ENCODE measurements around the gene PARP11.
"Not testable (repeated sequence)": the region's sequence is repeated elsewhere in the genome, so short reads cannot be mapped to it uniquely, and the experiment has no call there.

Gene PARP11

DNA sequence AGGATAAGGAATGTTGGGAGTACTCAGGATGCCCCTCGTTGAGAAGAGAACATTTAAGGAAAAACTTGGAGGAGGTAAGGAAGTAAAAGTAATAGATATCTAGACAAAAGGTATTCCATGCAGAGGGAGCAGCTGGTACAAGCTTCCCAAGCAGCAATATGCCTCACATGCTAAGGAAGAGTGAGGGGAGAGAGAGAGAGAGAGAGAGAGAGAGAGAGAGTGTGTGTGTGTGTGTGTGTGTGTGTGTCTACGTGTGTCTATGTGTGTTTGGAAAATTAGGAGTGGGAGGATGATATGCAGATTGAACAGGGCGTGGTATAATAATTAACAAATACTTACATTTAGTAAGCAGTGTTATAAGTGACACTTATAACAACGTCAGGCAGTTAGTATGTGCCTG, 9.2 kb upstream of the PARP11 start:
- DNase-seq, result no peak

DNA sequence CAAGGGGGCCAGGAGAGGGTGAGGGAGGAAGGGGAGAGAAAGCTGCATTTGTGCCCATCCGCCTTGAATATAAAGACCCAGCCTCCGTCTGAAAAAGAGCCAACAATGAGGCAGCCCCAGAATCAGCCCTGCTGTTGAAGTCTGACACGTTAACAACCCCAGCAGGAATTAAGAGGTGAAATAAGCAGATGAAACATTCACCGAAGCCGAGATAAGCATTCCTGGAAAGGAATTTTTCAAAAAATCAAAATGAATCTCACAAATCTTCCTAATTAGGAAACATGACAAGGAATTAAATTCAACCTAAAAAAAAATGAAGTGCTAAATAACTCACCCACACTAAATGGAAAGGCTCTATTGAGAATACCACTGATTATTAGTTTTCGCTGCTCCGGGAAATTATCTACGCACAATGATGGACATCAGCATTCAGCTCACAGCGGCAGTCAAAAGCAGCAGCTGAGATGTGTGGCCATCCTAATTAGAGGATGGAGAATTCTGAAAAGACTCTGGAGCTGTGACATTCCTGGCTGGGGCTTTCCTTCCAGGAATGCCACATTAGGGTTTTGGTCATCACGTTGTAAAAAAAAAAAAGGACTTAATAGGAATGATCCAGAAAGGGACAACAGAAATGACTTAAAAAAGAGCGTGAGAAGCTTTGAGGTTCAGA, 8.2 kb upstream of the PARP11 start:
- DNase-seq, result no peak

DNA sequence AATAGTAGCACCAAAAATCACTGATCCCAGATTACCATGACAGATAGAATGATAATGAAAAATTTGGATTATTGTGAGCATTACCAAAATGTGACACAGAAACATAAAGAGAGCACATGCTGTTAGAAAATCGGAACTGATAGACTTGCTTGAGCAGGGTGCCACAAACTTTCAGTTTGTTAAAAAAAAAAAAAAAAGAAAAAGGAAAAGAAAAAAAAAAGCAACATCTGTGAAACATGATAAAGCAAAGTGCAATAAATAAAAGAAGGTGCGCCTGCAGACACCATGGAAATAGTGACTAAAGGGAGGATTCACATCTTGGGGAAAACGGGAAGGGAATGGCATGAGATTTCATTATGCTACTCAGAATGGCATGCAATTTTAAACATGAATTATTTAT, 6.6 kb upstream of the PARP11 start:
- no peak for DNase-seq

- no peak for DNase-seq
Measured at GRCh38 chr12:3871356-3871755, 1.8 kb downstream of the PARP11 start.

GRCh38 chr12:3869865-3870264, 3.3 kb downstream of the PARP11 start:
- DNase-seq, result no peak

DNA sequence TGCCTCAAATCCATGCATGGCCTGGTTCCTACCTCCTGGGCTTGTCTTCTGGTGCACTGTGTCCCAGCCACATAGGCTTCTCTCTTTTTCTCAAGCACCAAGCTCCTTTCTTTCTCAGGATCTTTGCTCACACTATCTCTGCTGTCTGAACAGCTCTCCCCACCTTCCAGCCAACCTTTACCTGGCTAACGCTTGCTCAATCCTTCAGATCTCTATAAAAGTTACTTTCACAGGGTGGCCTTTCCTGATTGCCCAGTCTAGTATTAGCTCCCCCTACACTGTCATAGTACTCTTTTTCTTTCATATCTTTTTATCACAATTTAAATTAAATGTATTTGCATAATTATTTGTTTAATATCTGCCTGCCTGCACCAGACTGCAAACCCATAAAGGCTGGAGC, 3.8 kb downstream of the PARP11 start:
- no peak for DNase-seq

DNA sequence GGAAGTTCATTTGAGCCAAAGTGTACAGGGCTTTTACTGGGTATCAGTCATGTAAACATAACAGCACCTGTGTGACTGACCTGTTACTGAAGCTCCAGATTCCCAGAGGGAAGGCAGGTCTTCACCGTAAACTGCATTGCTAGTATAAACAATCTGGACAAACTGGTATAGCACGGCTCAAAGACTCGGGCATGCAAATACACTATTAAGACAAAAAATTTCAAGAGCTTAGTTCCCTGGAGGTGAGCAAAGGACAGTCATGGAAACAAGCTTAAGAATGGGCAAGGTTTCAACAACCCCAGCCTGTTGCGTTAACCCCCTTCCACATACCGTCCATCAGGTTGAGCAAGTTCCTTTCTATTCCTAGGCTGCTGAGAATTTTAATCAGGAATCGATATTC, 9.4 kb downstream of the PARP11 start:
- no peak for DNase-seq

DNA sequence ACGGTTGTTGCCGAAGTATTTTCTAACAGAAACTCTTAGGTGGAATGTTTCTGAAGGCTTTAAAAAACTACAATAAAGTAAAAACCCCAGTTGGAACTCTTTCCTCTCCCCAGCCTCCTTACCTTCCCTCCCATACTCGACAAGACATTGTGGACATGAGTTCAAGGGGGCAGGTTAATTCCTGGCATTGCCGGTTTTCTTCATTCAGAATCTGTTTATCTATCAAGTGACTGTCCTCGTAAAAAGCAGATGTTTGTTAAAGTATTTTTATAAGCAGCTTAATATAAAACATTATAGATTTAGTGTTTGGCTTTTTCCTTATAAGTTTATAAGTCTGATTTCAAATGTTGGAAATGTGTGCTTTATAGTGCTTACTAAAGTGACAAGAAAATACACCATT, 30.7 kb downstream of the PARP11 start:
- DNase-seq, result no peak

GRCh38 chr12:3841783-3842182, 31.4 kb downstream of the PARP11 start:
- DNase-seq, result no peak

- DNase-seq, result not testable (repeated sequence)
Measured at GRCh38 chr12:3840833-3841232, 32.4 kb downstream of the PARP11 start.

GRCh38 chr12:3839745-3840144, 33.5 kb downstream of the PARP11 start:
- DNase-seq, result not testable (repeated sequence)

DNA sequence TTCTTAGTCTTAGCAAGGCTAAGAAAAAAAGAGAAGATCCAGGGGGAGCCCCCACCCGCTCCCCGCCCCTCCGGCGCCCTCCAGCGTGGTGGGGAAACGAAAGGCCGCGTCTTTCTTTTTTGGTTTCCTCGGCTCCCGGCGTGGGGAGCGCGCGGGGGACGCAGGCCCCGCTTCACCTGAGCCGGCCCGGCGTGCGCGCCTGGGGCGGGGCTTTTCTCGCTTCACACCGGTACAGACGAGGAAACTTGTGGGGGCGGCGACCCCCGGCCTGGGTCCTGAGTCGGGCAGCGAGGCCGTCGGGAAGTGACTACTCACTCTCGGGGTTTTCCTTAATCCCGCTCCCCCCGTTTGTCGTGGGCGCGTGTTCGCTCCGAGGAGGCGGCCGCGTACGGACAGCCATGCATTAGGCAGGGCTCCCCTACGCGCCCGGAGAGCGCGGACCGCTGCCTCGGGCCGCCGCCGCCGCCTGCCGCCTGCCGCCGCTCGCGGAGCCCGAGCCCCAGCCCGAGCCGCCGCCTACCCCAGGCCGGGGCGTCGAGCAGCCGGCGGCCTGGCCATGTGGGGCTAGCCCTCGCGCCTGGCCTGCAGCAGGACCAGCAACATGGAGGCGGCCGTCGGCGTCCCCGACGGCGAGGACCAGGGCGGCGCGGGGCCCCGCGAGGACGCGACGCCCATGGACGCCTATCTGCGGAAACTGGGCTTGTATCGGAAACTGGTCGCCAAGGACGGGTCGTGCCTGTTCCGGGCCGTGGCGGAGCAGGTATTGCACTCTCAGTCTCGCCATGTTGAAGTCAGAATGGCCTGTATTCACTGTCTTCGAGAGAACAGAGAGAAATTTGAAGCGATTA, 34.3 kb downstream of the PARP11 start:
- peak; percentile 11 for DNase-seq

- DNase-seq, result no peak
Measured at GRCh38 chr12:3838076-3838475, 35.1 kb downstream of the PARP11 start.

GRCh38 chr12:3837049-3837448, 36.1 kb downstream of the PARP11 start:
- no peak for DNase-seq

DNA sequence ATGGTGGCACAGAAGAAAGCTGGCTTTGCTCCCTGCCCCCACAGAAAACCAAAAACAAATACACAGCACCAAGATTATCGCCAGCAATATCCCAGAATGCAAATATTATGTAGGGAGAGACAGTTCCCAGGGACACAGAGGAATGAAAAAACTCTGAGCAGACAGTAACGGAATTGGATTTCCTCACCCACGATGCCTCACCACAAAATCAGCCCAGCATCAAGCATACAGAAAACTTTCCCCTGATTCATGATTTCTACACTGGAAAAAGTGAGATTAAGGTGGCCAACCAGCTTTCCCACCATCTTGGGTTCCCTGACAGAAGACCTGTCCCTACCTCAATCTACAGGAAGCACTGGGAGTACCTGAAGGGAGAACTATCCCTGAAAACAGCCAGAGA, 36.6 kb downstream of the PARP11 start:
- DNase-seq, result no peak

- no peak for DNase-seq
Measured at GRCh38 chr12:3835914-3836313, 37.3 kb downstream of the PARP11 start.

DNA sequence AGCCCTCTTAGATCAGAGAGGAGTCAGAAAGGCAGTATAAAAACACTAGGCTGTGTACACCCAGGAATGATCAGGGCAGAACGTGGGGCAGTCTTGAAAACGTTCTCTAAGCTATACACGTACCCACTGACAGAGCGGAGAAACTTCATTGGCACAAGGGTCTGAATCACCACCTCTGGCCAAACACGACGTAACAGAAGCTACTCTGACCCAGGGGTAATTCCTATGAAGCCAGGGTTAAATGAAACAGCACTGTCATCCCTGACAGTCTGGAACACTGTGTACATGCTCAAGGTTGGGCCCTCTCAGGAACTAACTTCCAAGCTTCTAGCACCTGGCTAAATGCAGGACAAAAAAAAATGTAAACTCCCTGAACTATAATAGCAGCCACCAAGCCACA, 38.4 kb downstream of the PARP11 start:
- DNase-seq, result no peak

DNA sequence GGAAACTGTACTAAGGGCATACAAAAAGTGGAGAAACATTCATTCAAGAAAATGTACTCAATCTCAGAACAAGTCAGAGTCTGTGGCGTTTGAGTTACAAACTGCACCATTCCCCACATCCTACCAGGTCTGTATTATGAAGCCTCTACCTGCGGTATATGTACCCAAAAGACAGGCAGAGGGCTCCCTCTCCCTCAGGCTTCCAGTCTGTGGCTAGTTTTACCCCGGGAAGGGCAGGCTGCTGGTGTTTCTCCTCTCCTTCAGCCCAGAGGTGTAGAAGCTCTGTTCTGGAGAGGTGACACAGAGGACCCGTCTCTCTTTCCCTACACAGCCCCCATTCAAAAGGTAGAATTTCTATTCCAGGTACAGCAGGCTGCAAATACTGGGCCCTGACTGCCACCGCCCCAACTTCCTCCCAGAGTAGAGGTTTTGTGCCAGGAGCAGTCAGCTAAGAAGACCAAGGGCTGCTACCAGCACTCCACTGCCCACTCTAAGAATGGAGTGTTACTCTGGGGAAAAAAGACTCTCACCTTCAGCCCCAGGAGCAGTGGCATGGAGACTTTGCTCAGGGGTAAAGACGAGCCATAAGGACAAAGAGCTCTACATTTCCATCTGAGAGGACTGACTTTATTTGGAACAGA, 39.4 kb downstream of the PARP11 start:
- no peak for DNase-seq

- DNase-seq, result no peak
Measured at GRCh38 chr12:3832738-3833137, 40.5 kb downstream of the PARP11 start.

DNA sequence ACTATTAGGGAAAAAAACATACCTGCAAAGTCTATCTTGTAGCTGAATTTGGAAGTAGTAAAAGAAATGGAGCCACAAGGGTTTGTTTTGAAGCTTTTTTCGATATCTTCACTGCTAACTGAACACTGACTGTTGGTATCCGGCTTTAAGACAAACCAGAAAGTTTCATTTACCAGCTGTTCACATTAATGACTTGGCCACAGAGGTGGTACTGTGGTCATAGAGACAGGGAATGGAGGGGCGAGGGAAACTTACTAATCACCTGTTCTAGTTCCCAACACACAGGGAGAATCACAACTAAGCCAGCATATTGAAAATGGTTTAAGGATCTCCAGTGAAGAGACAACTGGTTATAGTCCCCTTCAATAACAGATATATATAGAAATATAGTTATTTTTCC, 44.3 kb downstream of the PARP11 start:
- DNase-seq, result no peak

DNA sequence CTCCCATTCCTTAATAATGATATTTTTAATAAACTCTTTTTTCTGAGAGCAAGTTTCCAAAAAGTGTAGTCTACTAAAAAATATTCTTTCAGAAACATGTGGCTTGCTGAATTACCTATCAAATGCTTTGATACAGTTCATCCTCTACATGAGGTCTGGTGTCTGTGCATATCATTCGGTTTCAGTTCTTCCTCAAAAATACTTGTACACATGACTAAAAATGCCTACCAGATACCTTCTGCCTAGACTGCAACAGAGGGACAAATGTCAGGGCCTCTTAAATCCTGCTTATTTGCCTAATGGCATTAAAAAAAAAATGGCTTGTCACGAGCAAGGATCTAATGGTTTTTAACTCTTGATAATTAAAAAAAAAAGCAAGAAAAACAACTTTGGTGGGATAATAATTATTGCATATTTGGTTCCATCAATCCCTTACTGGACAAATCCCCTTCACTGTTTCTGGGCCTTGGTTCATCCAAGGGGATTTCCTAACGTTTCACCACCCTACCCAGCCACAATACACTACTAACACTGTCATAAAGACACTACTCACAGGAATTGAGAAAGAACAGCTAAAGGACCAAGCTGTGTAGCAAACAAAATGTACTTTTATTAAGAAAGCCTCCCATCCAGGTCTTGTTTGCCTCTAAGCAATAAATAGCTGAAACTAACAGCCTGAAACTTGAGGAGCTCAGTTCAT, 45.7 kb downstream of the PARP11 start:
- no peak for DNase-seq

DNA sequence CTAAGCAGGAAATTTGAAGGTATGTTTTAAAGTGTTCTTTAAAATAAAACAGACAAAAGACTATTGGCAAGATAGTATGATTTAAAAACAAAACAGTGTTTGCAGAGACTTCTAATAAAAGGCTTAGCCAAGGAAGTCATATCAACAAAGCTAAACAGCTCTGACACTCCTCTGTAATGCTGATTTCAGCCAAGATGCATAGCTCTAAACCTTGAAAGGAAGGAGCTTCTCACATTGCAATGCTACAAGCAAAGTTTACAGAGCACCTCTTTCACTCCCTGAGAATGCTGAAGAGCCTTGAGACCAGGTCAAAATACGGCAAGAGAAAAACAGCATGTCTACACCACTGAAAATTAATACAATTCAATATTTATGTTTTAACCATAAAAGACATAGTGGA, 51.8 kb downstream of the PARP11 start:
- DNase-seq, result no peak

DNA sequence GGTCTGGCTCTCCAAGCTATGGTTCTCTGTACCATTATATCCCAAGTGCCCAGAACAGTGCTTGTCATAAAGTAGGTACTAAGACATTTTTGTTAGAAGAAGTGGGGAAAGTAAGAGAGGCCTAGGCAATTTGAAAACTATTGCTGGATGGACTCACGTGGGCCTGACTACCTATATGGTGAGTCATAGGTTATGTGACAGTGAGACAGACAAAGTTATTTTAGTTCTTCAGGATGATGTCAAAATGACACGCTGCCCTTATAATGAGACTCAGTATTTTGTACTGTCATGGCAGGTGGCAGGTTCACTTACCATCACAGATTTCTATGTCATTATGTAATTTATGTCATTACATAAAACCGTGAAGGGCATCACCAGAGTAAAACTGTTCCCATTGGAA, 53.1 kb downstream of the PARP11 start:
- DNase-seq, result no peak

DNA sequence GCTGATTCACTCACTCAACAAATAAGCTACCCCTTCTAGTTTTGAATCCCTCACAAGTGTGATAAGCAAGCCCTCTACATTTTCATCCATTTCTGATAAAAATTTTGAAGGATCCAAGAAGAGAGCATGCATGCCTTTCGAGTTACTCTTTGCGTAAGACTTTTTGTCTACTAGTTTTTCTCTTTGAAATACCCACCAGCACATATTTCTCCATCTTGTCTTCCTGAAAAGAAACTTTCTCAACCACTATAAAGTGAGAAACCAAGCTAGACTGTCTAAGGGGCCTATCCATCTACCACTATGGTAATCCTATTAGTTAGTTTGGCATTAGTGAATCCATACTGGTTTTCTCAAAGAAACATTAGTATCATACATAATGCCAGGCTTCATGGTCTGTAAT, 56.9 kb downstream of the PARP11 start:
- no peak for DNase-seq

All from activated gamma-delta T cell treated with Interleukin-2 at 50 U/mL for 16 hours (primary cell).